Ascending aorta (tissue), 2 donors: ENCODE results near the gene FDX2. TPM values are rescaled to one million over a fixed set of nuclear protein-coding genes. Genes with fewer than 3 reads are reported as not detected.

Source experiments
- DNase-seq, 2 donors: peaks; one replicate each; pipeline ENCODE4 v3.0.0-alpha.2; 2019; ENCODE audit warnings: low spot score in 2 of 2
- H3K27ac ChIP-seq, 2 donors: fragments of 200-600 bp; sonication (generic); one replicate each; pipeline ENCODE4 v1.5.1; 2016 to 2017; ENCODE audit warnings: mild to moderate bottlenecking in 1 of 2
- H3K27me3 ChIP-seq: fragments of 200-600 bp; sonication (generic); one replicate; pipeline ENCODE4 v1.5.1; 2017
- H3K36me3 ChIP-seq, 2 donors: fragments of 200-600 bp; sonication (generic); one replicate each; pipeline ENCODE4 v1.5.1; 2016
- H3K4me1 ChIP-seq, 2 donors: fragments of 200-600 bp; sonication (generic); one replicate each; pipeline ENCODE4 v1.5.1; 2016 to 2017; ENCODE audit warnings: mild to moderate bottlenecking in 1 of 2
- H3K4me3 ChIP-seq, 2 donors: fragments of 200-600 bp; sonication (generic); one replicate each; pipeline ENCODE4 v1.5.1; 2016 to 2017; ENCODE audit warnings: mild to moderate bottlenecking in 1 of 2
- H3K9me3 ChIP-seq, 2 donors: fragments of 200-600 bp; sonication (generic); one replicate each; pipeline ENCODE4 v1.5.1; 2016
- CTCF ChIP-seq, 3 experiments: fragments of 200-600 bp in 2 of 3; fragments of 450-650 bp in 1 of 3; sonication (generic) in 2 of 3; IDR thresholded peaks; one replicate each; pipeline ENCODE4 v1.5.1; 2016 to 2019; ENCODE audit warnings: antibody characterized with exemption in 3 of 3, mild to moderate bottlenecking in 1 of 3, moderate library complexity in 1 of 3
- intact Hi-C: fragments of 100-400 bp; cut with DNase I; formaldehyde crosslinking; loops from one replicate; pipeline ENCODE4 v1.15.1; 2023
- total RNA-seq: library from RNA; depleted of rRNA; stranded (reverse); fragments of >200 nt; gene quantifications from one replicate; pipeline ENCODE4 v1.1.0, GENCODE V29; 2016

FDX2 gene
- total RNA-seq, 1 donor from 2014 or later, result 16.8 TPM

GRCh38 chr19:10290357-10290875 lies 25.4 kb downstream of the FDX2 start:
- peaks cover 17% of the 10 kb centered on the region for H3K27me3 ChIP-seq
- no peak for TF ChIP-seq CTCF (IDR thresholded peaks at IDR 0.05)
- no peak overlapping the region for H3K27ac ChIP-seq
- H3K4me3 ChIP-seq, result peak overlapping the region; percentile 43 to 62
- DNase-seq, result no peak
- H3K36me3 ChIP-seq, result no peaks in the 10 kb centered on the region
- H3K9me3 ChIP-seq, result no peaks in the 10 kb centered on the region
- intact Hi-C loops, result no loop called here
- peaks cover 9 to 34% of the 10 kb centered on the region in 2 donors for H3K4me1 ChIP-seq

- Histone ChIP-seq H3K9me3 (no peaks in the 10 kb centered on the region), H3K36me3 (no peaks in the 10 kb centered on the region), H3K27me3 (peaks cover 13% of the 10 kb centered on the region), H3K4me3 (peak within 1 kb of the TSS; percentile 43 to 62), H3K27ac (no peak within 1 kb of the TSS), H3K4me1 (peaks cover 9 to 34% of the 10 kb centered on the region in 2 donors)
- TF ChIP-seq CTCF (IDR thresholded peaks at IDR 0.05), result no peak
- intact Hi-C loops, result no loop called here
- DNase-seq, result no peak
Observed at GRCh38 chr19:10289836-10290356, 25.9 kb downstream of the FDX2 start, which contains the start of gene ICAM5. TSS of gene ICAM5 (plus strand) at chr19:10289952. CDS start at chr19:10290044, 92 bp downstream.

GRCh38 chr19:10289167-10289835 lies 26.5 kb downstream of the FDX2 start:
- Histone ChIP-seq H3K36me3 (peaks cover 0 to 4% of the 10 kb centered on the region in 2 donors), H3K9me3 (no peaks in the 10 kb centered on the region), H3K4me3 (peak overlapping the region; percentile 31 to 62), H3K4me1 (peaks cover 9 to 34% of the 10 kb centered on the region in 2 donors), H3K27ac (no peak overlapping the region), H3K27me3 (peaks cover 13% of the 10 kb centered on the region)
- no peak for DNase-seq
- TF ChIP-seq CTCF (IDR thresholded peaks at IDR 0.05), result no peak
- intact Hi-C loops, result no loop called here

GRCh38 chr19:10288662-10289166 lies 27.1 kb downstream of the FDX2 start:
- Histone ChIP-seq H3K36me3 (peaks cover 5 to 8% of the 10 kb centered on the region in 2 donors), H3K4me3 (peak overlapping the region; percentile 31 to 62), H3K9me3 (no peaks in the 10 kb centered on the region), H3K27ac (no peak overlapping the region), H3K27me3 (peaks cover 11% of the 10 kb centered on the region), H3K4me1 (peaks cover 9 to 34% of the 10 kb centered on the region in 2 donors)
- no peak for TF ChIP-seq CTCF (IDR thresholded peaks at IDR 0.05)
- intact Hi-C loops, result no loop called here
- DNase-seq, result no peak

- no peaks in the 10 kb centered on the region for H3K9me3 ChIP-seq
- H3K36me3 ChIP-seq, result peaks cover 5 to 8% of the 10 kb centered on the region in 2 donors
- no peak within 1 kb of the TSS for H3K27ac ChIP-seq
- intact Hi-C loops, result no loop called here
- H3K4me1 ChIP-seq, result peaks cover 9 to 29% of the 10 kb centered on the region in 2 donors
- H3K4me3 ChIP-seq, result peak within 1 kb of the TSS in 1 of 2 donors; percentile 43
- DNase-seq, result no peak
- H3K27me3 ChIP-seq, result peaks cover 8% of the 10 kb centered on the region
- TF ChIP-seq CTCF (IDR thresholded peaks at IDR 0.05), result no peak
Observed at GRCh38 chr19:10286803-10287737, 28.7 kb downstream of the FDX2 start, which contains the start of gene ICAM4. TSS of gene ICAM4 (plus strand) at chr19:10286955. CDS start at chr19:10287013, 58 bp downstream.
